GM20431 (cell line): Measurements from ENCODE around the gene FOXP2.

Experiments used
- in situ Hi-C: fragments of 300-500 bp; cut with MseI, MboI; formaldehyde crosslinking; loops from one replicate; pipeline ENCODE4 v1.15.0; 2020; ENCODE audit warnings: low sequenced_read_pairs; ENCODE audit not compliant: unreplicated experiment

The FOXP2 gene

DNA sequence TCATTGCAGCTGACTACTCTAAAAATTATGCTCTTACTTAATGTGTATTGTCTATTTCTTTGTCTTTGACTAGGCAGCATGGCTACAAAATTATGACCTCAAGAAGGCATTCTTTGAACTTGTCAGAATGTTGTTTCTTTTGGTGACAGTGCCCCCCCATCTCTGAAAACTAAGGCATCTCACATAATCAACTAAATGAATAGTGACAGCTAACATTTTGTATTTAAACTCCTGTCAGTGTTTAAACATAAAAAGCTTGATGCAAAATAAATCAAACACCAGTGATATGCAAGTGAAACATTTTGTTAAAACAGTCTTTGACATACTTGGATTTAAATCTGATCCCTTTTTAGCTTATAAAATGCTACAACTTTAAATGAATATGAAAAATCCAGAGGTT lies 233.5 kb downstream of the FOXP2 start:
- in situ Hi-C loops = no loop called here

DNA sequence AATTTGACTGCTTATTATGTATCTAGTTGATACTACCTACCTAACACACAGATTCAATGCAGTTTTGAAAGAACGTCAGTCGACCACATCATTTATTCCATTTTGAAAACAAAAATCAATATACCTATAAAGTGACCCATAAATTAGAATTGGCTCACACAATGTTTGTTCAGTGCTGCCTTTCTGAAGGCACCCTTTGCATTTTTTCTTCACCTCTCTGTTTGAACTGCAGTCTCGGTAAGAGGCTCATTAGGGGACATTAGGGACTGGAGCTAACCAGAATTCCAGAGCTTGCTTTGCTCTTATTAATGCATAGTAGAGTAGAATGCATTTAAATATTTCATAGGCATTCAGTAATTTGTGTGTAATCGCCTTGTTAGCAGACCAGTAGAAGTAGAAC lies 234.1 kb downstream of the FOXP2 start:
- in situ Hi-C loops = no loop called here

DNA sequence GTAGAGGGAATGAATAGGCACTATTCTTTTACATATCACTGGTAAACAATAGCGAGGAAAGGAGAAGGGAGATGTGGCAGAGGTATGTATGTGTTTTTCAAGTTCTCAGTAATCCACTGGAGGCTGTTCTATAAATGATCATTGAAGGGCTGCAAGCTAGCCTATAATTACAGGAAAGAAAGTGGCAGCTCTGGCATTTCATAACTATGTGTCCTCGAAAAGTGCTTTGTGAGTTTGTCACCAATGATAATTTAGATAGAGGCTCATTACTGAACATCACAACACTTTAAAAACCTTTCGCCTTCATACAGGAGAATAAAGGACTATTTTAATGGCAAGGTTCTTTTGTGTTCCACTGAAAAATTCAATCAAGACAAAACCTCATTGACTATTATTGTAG lies 235.1 kb downstream of the FOXP2 start:
- in situ Hi-C loops = no loop called here

DNA sequence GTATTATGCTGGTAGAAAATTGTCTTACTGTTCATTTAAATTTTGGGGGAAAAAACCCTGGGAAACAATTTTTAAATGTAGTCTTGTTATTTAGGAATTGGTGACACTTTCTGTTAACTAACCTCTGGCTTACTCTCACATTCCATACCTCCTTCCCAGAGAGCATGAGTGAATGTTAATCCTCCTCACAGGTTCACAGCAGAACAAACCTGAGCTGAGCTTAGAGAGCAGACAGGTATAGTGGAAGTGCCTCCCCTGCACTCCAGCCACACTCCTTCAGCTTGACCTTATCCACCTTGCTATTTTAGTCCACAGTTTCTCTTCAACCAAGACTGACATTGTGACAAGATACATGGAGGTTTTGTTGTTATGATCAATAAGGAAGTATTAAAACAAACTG lies 235.9 kb downstream of the FOXP2 start:
- in situ Hi-C loops = no loop called here

DNA sequence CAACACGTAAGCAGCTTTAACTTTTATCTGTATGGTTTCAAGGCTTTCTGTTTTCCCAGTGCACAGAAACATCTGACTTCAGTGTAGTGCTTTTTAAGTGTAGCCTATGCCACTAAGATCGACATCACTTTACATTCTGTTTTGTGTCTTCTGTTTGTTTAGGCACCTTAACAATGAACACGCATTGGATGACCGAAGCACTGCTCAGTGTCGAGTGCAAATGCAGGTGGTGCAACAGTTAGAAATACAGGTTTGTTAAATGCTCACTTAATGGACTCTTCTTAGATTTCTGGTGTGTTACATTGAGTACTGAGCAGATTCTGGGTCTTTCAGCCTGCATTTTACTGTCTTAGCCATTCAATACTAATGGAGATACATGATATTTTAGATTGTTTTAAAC lies 237.4 kb downstream of the FOXP2 start:
- in situ Hi-C loops = no loop called here

DNA sequence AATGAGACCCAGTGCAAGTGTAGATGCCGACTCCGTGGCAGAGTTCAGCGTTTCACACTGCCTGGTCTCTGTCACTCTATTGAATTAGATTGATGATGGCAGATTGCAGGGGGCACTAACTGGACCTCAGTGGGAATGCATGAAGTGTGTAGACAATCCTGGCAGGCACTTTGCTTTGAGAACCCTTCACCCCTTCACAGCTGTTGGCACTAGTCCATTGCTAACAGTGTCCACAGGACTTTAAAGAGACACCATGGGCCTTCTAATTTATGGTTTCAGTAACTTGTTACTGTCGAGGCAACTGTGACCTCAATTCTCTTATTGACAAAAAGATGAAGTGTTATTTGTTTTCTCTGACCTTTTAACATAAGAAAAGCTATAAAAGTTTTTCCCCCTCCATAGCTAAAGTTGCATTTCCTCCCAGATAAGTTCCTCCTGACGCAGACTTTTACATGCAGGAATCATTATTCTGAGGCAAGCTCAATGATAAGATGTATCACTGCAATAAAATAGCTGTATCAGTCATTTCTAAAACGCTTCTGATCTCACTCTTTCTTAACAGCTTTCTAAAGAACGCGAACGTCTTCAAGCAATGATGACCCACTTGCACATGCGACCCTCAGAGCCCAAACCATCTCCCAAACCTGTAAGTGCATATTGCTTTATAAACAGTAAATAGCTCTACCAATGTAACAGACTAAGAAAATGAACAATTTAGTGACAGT lies 238.9 kb downstream of the FOXP2 start:
- in situ Hi-C loops = no loop called here

DNA sequence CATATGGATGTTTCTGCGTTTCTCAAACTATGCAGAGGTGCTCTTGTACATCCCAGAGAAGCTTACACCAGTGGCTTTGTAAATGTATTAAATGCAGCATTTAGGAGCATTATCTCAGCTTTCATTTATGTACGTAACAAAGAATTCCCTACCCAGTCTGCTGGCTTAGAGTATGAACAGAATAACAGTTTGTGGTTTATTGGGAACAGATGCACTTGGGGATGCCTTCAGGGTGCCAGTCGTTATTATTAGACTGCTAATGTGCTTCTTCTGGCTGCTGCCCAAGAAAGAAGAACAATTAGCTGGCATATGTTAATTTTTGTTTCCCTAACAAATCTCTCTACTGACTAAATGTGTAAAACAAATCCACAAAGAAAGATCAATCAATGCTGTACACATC lies 241.9 kb downstream of the FOXP2 start:
- in situ Hi-C loops = no loop called here

DNA sequence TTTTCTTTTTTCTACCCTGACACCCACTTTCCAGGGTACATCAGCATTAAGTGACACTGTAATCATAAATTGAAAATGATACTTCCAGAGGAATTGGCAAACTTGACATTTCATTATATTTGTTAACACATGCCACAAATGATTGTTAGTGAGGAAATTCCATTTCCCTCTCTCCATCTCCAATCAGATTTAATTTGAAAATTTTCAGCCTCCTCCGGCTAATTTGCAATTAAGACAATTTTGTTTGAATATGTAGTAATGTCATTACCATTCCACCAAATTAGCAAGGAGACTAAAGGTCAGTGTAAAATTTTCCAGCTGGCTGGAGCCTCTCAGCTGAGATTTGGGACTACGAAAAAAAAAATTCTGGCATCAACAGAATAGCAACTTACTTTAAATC lies 242.7 kb downstream of the FOXP2 start:
- in situ Hi-C loops = no loop called here

DNA sequence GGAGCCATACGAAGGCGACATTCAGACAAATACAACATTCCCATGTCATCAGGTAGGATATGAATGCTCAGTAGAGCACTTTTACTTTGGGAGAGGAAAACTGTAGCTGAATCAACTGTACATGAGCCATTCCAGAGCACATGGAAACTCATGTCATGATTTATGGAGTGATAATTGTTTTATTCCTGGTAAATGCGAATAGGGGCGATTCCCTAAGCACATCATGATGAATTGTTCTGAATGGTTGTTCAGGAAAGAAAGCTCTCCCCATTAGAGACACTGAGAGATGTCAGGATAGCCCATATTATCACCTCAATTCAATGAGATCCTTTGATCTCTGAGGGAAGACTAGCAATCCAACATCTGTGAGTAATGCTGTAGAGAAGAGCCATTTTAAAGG lies 243.6 kb downstream of the FOXP2 start:
- in situ Hi-C loops = no loop called here

DNA sequence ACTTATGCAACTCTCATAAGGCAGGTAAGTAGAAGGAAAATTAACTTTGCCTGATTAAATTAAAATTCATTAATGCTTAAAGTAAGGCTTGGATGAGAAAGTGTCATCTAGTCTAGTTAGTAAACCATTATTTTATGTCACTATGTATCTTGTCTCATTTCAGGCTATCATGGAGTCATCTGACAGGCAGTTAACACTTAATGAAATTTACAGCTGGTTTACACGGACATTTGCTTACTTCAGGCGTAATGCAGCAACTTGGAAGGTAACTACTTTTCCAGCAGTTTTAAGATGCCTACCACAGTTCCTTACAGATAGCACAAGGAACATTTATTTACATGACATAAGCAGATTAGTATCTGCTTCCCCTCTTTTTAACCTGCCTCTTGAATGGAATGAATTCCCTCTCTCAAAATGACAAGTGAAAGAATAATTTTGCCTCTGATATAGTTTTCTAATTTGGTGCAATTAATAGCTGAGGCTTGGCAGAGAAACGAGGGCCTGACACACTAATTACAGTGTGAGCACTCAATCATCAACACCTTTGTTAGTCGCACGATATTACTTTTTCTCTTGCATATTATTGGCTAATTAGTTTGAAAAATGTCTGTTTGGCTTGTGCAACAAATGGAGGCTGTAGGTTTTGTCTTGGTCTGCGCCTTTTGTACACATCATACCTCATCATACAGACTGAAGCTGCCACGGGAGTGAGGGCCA lies 245.0 kb downstream of the FOXP2 start:
- in situ Hi-C loops = no loop called here

DNA sequence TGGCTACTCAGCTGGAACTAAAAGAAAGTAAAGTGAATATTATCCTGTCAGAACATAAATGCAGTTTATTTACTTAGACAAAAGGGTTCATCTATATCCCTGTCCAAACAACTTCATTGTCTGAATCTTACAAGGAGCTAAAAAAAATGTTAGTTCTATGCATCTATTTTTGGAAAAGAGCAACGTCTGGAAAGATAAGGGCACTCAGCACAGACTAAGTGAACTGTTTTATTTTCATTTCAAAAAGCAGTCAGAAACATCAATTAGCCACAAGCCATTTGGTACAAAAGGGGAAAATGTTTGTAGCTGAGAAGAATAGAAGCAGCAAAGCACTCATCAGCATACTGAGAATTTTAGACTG lies 245.5 kb downstream of the FOXP2 start:
- in situ Hi-C loops = no loop called here

DNA sequence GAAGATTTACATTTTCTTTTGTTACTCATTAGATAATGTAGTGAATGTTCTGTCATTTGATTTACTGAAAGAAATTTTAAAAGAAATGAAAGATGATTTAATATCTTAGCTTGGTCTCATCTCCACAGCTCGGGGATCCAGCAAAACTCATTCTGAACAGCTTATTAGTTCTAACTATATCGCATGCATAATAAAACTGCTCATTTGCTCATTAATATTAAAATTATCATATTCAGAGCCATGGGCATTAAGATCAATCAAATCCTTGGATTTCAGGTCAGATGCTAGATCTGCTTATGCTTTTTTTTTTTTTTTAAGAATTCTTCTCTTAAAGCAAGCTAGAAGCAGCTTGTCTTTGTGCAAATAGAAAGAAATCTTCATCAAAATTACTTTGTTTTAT lies 246.1 kb downstream of the FOXP2 start:
- in situ Hi-C loops = no loop called here

DNA sequence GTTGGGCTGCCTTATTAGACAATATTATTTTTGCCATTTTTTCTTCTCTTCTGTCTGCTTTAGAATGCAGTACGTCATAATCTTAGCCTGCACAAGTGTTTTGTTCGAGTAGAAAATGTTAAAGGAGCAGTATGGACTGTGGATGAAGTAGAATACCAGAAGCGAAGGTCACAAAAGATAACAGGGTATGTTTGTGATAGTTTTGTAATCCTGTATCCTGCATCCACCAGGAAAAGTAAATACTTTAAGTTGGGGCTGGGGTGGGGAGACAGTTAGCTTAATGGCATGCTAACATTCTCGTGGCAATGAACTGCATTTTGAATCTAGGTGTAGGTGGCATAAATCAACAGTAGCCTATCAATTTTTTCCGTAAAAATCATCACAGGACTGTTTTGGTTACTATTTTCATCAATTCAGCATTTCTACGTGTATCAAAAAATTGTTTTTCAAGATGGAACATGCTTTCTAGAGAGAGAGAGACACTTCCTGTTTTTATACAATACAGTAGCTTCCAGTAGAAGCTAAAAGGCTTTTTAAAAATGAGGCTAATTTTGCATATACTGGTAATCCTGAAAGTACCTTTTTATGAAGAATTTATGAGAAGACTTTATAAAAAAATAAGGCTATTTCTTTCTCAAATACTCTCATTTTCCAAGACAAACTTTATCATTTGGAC lies 247.5 kb downstream of the FOXP2 start:
- in situ Hi-C loops = no loop called here

DNA sequence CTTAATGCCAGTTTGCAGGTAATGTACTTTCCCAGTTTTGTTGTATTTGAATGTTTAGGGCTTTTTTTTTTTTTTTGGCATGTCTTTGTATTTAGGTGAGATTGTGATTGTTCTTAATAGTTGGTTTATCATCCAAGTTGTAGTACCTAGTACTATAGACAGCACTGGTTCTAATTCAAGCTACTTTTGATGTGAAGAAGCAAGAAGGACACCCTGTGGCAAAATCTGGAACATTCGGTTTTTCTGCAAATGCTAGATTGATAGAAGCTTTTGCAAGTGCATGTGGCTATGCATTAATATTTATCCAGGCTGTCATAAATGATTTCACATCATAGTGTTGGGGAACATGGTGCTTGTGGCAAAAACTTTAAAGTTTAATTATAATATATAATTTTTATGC lies 248.9 kb downstream of the FOXP2 start:
- in situ Hi-C loops = no loop called here

DNA sequence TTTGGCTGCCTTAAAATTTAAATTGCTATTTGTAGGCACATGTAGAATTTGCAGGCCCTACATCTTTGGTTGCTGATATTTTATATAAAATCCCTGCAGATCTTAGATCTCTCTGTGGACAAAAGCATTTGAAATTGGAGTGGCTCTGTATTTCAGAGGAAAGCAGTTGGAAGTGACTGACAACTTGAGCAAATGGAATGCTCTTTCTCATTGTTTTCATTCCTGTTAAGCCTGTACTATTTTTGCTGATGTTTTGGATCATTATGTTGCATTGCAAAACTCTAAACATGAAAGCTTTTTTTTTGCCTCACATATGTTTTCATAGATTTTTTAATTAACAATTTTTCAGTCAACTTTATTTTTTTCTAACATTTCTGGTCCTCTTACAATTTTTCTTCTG lies 256.1 kb downstream of the FOXP2 start:
- in situ Hi-C loops = no loop called here

DNA sequence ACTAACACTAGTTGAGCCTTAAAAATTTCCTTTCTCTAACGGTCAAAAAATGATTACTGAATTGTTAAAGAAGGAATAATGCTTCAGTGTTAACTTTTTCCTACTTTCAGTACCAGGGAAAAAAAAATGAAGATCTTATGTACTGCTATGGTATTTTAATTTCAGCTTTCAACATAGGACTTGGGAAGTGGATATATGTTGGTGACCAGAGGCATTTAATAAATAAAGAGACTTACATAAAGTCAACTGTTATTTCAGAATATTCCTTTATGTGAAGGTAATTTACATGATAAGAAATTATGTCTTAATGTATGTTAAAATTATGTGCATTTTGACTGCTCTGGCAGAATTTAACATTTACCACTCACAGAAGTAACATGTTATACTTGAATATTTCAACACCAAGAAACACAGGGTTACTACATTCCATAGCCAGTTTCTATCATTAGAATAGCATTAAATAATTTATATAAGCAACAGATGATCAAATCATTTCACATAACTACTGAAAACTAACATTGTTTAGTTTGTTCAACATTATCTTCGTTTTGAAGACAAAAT lies 257.0 kb downstream of the FOXP2 start:
- in situ Hi-C loops = no loop called here

DNA sequence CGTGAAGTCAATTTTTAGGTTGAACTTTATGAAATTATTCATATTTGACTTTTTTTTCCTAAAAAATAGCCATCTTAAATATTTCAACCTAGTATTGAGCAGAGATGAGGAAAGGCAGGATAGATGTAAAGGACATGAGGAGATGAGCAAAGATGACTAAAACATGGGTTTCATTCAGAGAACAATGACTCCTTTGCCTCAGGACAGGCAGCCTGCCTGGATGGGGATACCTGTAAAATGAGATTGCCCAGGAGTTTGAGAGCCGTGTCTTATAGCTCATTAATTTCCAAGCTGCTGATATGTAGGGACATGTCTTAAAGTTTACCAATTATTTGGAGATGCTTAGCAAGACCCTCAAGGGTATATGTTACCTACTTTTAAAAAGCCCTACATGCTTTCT lies 263.5 kb downstream of the FOXP2 start:
- in situ Hi-C loops = no loop called here

DNA sequence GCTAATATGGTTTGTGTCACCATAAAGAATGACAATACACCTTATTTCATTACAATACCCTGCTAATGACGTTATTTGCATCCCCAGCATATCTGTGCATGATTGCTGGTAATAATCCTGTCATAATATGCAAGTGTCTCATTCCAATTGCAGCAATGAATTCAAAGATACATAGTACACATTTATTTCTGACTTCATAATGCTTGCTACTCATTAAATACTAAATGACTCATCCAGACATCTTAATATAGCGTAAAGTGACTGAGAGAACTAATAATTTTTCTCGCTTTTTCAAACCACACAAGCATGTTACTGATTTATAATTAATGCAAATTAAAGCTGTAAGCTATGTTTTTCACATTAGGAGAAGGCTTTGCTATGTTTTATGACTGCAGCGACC lies 272.6 kb downstream of the FOXP2 start:
- in situ Hi-C loops = no loop called here

DNA sequence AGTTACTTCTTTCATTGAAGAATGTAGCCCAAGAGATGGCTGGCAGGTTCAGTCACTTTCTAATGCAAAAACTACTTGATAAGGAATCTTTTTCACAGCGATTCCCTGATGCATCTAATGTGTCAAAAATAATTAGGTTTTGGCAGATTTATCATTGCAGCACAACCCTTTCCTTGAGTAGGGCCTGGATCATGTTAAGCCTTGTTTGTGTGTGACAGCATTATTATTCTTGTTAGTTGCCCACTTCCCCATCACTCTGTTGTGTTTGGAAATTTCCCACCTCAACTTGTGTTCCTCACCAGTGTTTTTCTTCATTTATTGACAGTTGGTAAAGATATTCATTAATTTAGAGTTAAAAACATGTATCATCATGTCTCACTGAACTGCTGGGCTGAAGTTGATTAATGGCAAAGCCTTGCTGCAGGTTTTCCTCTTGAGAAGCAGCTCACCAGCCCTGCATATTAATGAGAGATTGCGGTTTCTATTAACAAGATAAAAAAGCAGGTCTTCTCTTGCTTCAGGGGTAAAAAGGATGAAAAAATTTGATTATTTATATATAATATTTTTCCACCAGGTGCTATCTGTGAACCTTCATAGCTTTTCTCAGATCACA lies 273.9 kb downstream of the FOXP2 start:
- in situ Hi-C loops = no loop called here

DNA sequence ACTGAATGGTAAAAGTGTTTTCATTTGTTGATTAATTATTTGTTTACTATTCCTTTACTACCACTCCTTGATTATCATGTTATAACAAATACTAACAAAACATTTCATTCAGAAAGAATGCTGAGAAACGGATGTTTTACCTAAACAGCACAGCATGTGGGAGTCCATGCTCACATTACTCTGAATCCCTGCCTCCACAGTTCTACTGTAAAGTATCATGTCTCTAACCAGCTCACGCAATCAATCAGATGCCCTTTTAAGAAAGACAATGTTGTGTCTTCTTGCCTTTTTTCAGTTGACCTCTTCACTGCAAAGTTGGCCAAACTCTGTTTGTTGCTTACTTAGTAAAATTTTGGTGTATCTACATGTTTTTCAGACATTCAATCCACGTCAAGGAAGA lies 274.8 kb downstream of the FOXP2 start:
- in situ Hi-C loops = no loop called here

DNA sequence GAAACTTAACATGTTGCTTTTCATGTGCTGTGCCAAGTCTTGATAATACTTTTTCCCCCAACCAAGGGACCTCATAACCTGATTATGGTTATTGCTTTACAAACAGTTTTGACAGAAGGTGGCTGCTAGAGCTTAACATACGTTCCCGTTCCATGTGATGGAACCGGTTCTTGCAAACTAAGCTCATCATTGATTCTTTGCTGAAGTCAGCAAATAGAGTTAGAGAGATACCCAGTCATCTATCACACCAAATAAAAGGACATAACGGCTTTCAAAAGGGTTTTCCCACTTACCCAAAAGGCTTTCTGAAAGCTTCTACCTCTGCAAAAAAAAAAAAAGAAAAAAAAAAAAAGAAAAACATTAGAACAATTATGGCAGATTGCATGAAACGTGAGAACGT lies 277.0 kb downstream of the FOXP2 start:
- in situ Hi-C loops = no loop called here
